KBM-7 (cell line): ENCODE data around the gene MAGEF1.
A peak's percentile ranks its signal among the peaks of the same experiment; 100 is the strongest.
"Not testable (repeated sequence)": the region's sequence is repeated elsewhere in the genome, so short reads cannot be mapped to it uniquely, and the experiment has no call there.

Experiments used
- DNase-seq: peaks from one replicate; pipeline ENCODE4 v3.0.0-alpha.2; 2015
- in situ Hi-C: fragments of 300-500 bp; cut with MboI; formaldehyde crosslinking; loops from 2 replicates; pipeline ENCODE4 v1.14.3; 2020; ENCODE audit warnings: low sequenced_read_pairs, low pct_unique_long_range_greater_than_20kb, mixed read lengths

MAGEF1 gene

GRCh38 chr3:184730924-184731323 is 19.1 kb upstream of the MAGEF1 start:
- in situ Hi-C loops: no loop called here
- DNase-seq: no peak

GRCh38 chr3:184729154-184729553 is 17.3 kb upstream of the MAGEF1 start:
- in situ Hi-C loops: not testable (repeated sequence)

GRCh38 chr3:184728010-184728527 is 16.2 kb upstream of the MAGEF1 start:
- no peak for DNase-seq
- in situ Hi-C loops: no loop called here

More at GRCh38 chr3:184729154-184729553, 17.3 kb upstream of the MAGEF1 start:
- DNase-seq: not testable (repeated sequence)

- DNase-seq: peak; percentile 83
Measured at GRCh38 chr3:184727357-184728009, 15.6 kb upstream of the MAGEF1 start.

DNA sequence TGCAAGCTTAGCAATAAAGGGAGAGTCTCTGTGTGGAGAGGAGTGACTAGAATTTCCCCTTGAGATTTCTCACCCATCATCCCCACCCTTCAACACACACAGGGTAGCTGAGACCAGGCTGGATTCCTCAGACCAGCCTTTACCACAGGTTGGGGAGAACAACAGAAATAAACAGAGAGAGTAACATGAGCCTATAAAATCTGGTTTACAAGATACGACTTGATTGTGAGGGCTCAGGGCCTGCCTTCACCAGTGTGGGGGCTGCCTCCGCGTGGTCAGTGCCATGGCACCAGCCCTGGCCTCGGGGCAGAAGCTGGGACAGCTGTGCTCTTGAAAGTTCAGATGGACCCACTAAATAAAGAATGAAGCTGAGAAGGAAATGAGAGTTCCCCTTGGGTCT is 14.6 kb upstream of the MAGEF1 start:
- in situ Hi-C loops: no loop called here

More at GRCh38 chr3:184727357-184728009, 15.6 kb upstream of the MAGEF1 start:
- in situ Hi-C loops: no loop called here

DNA sequence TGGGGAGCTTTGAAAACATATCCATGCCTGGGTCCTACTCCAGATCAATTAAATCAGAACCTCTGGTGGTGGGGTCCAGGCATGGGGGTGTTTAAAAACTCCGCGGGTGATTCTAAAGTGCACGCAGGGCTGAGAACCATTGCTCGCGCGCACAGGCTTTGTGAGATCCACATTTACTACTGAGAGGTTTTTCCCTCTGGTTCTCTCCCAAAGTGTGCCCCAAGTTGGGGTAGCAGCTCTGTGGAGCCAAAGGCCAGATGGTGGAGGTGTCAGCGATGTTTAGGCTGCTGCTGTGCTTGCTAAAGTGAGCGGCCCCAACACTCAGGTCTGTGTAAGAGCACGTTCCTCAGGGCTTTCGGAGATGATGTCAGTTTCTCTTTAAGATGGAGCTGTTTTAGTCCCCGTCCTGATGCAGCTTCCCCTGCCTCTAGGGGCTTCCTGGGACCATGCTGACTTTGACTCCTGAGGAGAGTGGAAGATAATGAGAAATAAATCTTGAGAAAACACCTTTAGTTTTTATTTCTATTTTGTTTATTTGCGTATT is 13.4 kb upstream of the MAGEF1 start:
- in situ Hi-C loops: no loop called here
- DNase-seq: no peak

More for the DNA sequence above, 14.6 kb upstream of the MAGEF1 start:
- DNase-seq: no peak

GRCh38 chr3:184724699-184725098 is 12.8 kb upstream of the MAGEF1 start:
- no peak for DNase-seq
- in situ Hi-C loops: no loop called here

- in situ Hi-C loops: no loop called here
- no peak for DNase-seq
Measured at GRCh38 chr3:184719709-184720108, 7.8 kb upstream of the MAGEF1 start.

- DNase-seq: no peak
Measured at GRCh38 chr3:184718431-184718830, 6.6 kb upstream of the MAGEF1 start.

GRCh38 chr3:184717399-184717983 is 5.6 kb upstream of the MAGEF1 start:
- no peak for DNase-seq
- in situ Hi-C loops: no loop called here

More at GRCh38 chr3:184718431-184718830, 6.6 kb upstream of the MAGEF1 start:
- in situ Hi-C loops: no loop called here

GRCh38 chr3:184716622-184717398 is 4.9 kb upstream of the MAGEF1 start:
- in situ Hi-C loops: no loop called here
- DNase-seq: peak; percentile 8

GRCh38 chr3:184715943-184716621 is 4.2 kb upstream of the MAGEF1 start:
- in situ Hi-C loops: no loop called here
- no peak for DNase-seq

- DNase-seq: no peak
- in situ Hi-C loops: no loop called here
Measured at GRCh38 chr3:184713521-184713920, 1.7 kb upstream of the MAGEF1 start.

- in situ Hi-C loops: no loop called here
- DNase-seq: no peak
Measured at GRCh38 chr3:184713040-184713355, 1.1 kb upstream of the MAGEF1 start.

DNA sequence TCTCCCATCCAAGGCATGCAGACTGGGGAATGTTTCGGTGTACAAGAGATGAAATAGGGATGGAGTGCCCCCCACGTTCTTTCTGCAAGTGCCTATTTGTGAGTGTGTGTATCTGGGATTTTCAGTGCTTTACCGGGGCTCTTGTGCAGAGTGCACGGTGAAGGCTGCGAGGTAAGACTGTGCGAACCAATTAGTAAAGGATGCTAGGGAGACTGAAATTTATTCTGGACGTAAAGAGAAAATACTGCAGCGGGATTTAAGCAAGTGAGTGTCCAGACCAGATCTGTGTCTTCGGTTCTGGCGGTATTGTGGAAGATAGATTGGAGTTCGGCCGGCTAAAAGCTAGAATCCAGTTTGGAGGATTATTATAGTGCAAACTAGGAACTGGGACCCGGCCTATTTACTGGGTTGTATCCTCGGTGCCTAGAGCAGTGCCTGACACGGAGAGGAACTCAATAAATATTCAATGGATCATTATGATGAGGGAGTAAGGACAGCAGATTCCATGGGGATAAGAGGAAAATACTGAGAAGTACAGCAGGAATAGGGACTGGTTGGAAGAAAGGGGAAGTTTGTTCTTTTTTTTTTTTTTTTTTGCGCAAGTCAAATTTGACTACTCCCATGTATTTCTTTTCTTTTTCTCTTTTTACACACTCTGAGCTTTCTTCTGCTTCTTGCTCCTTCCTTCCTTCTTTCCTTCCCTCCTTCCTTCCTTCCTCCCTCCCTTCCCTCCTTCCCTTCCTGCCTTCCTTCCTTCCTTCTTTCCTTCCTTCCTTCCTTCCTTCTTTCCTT is 580 bp upstream of the MAGEF1 start:
- DNase-seq: peak; percentile 63
- in situ Hi-C loops: no loop called here

DNA sequence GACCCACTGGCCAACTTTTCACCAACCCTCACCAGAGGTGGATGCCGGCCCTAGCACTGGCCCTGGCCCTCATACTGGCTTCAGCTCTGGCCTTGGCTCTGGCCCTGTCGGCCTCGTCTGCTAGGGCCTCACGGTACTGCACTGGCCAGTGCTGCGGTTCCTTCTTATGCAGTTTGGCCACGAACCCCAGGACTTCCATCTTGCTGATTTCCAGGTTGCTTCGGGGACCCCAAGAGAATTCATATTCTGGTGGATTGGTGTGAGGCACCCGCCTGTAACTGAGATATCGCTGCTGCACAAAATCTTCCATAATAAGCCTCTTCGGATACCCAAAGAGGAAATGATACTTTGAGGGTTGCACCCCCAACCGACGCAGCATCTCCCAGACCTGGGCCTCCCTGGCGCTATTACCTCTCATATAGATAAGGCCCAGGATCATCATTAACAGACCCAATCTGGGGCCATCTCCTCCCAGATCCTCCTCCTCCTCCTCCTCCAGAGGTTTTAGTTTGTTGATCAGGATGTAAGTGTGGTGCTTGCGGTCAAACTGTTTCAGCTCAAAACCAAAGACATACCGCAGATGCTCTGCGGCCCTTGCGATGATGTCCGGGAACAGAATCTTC is 883 bp downstream of the MAGEF1 start:
- in situ Hi-C loops: no loop called here
- peak; percentile 91 for DNase-seq

GRCh38 chr3:184703657-184704056 is 8.2 kb downstream of the MAGEF1 start:
- DNase-seq: no peak

GRCh38 chr3:184700759-184701158 is 11.1 kb downstream of the MAGEF1 start:
- no peak for DNase-seq
- in situ Hi-C loops: no loop called here

More at GRCh38 chr3:184703657-184704056, 8.2 kb downstream of the MAGEF1 start:
- in situ Hi-C loops: no loop called here
